NCI-H146 treated with DMSO at 0.1 percent for 48 hours (cell line): ENCODE results near the gene NDRG3.
"Not testable (repeated sequence)": the region's sequence is repeated elsewhere in the genome, so short reads cannot be mapped to it uniquely, and the experiment has no call there.

Experiments used
- DNase-seq: peaks from one replicate; lab custom pipeline; 2025; ENCODE audit not compliant: unreplicated experiment; lab: John Stamatoyannopoulos, UW

The NDRG3 gene

DNA sequence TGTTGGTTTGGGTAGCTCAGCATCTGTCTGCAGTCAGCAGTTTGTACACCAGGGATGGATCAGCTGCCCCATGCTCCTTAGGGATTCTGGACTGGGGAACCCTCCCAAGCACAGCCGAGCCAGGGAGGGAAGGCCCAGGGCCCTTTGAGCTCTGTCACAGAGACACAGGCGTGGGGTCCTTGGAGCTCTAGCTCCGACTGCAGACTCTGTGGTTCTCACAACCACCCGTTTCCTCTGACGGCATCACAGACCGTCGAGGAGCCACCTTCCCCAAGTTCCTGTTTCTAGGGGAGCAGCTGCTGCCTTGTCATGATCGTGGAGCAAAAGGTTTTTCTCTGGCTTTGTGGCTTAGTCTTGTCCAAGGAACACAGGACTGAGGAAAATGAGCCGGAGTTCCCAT is 99.9 kb downstream of the NDRG3 start, which contains the start of gene SLA2:
SLA2 (minus strand) TSS at position 199 of the 400 bp plus-strand sequence. CDS start 4,861 bp downstream, outside the sequence.
- DNase-seq: no peak

GRCh38 chr20:36645353-36645752 is 100.5 kb downstream of the NDRG3 start:
- no peak for DNase-seq

GRCh38 chr20:36644706-36645095 is 101.2 kb downstream of the NDRG3 start:
- no peak for DNase-seq

- DNase-seq: no peak
These were observed 101.7 kb downstream of the NDRG3 start for GRCh38 chr20:36644032-36644705.

GRCh38 chr20:36642136-36642535 is 103.8 kb downstream of the NDRG3 start:
- no peak for DNase-seq

DNA sequence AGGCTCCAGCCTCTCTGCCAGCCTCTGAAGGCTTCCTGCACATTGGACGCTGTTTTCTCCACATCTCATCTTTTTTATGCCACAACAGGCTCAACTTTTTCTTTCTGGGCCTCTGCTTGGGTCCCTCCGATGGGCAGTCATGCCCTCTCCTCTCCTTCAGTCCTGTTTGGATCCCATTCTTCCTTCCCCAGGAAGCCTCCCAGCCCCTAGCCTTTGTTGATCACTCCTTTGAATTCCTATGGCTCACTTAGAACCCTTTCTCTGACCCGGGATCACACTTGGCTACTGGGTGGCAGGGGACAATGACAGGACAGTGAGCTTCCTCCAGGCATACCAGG is 104.4 kb downstream of the NDRG3 start:
- DNase-seq: no peak

DNA sequence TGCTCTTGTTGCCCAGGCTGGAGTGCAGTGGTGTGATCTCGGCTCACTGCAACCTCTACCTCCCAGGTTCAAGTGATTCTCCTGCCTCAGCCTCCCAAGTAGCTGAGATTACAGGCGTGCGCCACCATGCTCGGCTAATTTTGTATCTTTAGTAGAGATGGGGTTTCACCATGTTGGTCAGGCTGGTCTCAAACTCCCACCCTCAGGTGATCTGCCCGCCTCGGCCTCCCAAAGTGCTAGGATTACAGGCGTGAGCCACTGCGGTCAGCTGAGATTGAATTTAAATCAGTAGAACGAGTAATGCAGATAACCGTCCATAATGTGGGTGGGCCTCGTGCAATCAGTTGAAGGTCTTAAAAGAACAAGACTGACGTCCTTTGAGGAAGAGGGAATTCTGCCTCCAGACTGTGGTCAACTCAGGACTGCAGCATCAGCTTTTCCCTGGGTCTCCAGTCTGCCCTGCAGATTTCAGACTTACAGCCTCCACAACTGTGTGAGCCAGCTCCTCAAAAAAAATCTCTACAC is 107.0 kb downstream of the NDRG3 start:
- DNase-seq: not testable (repeated sequence)

DNA sequence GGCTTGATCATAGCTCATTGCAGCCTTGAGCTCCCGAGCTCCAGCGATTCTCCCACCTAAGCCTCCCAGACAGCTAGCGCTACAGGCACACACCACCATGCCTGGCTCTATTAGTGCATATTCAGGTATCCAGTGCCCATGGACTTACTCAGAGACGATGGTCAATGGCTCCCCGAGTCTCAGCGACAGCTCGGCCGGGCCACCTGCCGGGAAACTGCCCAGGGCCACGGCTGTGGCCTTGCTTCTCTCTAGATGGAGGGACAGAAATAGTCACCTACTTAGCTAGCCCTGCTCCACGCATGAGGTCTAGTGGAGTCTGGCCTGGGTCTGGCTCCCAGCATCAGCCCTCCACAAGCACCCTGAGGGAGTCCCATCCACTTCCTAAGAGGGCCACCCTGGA is 111.5 kb downstream of the NDRG3 start:
- no peak for DNase-seq

DNA sequence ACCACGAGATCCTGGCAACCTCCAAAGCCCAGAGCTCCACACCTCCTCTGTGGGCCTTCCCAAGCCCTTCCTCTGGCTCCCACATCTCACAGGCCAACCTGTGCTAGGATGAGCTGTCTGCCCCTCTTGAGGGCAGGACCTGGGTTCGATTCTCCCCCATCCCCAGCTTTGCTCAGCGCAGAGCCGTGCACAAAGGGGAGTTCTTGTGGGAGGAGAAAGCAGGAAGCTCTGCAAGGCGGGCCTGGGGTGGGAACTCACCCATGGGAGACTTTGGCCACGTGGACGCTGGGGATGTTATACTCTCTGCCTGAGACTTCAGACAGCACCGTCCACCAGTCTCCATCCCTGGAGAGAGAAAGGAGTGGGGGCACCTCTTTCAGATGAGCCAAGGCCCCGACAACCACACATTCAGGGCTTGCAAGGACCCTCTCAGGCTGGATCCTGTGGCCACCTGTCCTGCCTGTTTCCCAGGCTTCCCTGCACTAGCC is 112.6 kb downstream of the NDRG3 start:
- DNase-seq: no peak

DNA sequence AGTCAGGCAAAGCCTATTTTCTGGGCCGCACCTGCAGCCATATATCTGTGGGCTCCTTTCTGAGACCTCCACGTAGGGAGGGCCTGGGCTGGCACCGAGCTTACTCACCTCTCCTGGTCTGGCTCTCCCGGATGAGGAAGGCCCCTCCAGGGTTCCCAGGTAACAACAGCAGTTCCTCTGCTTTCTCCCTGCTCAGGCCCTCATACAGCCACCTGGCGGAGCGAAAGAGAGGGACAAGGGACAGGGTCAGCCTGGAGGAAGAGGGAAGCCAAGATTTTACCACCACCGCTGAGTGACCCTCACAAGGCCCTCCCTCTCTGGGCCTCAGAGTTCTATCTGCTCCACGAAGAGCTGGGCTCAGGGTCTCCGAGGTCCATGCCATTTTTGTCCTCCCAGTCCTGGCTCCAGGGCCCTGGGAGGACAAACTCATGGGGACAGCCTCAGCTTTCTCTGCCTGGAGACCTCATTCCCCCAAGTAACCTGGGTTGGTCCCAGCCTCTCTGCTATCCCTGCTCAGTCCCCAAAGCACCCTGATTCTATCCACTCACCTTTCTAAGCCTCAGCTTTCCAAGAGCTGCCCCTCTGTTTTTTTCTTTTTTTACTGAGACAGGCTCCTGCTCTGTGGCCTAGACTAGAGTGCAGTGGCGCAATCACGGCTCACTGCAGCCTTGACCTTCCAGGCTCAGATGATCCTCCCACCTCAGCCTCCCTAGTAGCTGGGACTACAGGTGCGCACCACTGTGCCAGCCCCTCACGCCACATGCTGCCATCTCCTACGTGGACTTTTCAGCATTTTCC is 113.2 kb downstream of the NDRG3 start:
- no peak for DNase-seq

DNA sequence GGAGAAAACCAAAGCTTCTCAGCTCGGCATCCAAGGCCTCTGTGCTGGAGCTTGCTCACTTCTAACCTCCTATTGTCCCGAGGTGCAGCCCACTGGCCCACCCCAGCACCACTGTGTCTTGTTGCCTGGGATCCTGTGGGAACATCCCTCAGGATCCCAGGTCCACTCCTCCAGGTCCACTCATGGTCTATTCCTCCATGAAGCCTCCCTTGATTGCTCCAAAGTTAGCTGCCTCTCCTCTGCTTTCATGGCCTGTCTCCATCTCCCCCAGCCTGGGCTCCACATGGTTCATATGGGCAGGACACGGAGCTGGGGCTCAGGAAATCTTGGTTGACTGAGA is 113.8 kb downstream of the NDRG3 start:
- DNase-seq: no peak

DNA sequence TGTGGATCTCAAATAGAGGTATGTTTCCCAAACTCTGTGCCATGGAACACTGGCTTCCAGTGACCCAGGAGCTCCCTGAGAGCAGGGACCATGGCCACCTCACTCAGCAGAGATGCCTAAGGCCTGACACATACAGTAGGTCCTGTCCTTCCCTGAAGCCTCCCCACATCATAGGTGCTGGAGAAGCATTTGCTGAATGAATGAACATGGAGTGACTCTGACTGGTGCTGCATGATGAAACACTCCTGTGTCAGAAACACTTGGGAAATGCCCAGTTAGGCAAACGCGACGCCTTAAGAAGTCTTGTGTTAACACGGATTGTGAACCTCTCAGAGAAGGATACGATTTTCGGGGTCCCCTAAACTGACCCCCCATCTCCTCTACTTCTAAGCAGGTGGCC is 114.2 kb downstream of the NDRG3 start:
- DNase-seq: no peak

- DNase-seq: no peak
These were observed 115.9 kb downstream of the NDRG3 start for GRCh38 chr20:36629719-36630681.

- no peak for DNase-seq
These were observed 117.8 kb downstream of the NDRG3 start for GRCh38 chr20:36628076-36628475.

DNA sequence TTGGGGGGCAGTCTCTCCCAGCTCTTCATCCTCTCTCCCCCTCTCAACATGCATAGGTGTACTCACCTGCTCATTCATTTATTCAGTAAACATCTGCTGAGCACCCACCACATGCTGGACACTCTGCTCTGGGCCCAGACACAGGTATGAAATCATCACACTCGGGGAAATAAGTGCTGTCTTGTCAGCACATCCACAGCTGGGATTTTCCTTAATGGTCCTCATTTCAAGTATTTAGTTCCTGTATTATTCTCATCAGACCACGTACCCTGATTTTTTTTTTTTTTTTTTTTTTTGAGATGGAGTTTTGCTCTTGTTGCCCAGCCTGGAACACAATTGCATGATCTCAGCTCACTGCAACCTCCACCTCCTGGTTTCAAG is 121.0 kb downstream of the NDRG3 start:
- DNase-seq: no peak

- DNase-seq: no peak
These were observed 121.6 kb downstream of the NDRG3 start for GRCh38 chr20:36624068-36624943.

DNA sequence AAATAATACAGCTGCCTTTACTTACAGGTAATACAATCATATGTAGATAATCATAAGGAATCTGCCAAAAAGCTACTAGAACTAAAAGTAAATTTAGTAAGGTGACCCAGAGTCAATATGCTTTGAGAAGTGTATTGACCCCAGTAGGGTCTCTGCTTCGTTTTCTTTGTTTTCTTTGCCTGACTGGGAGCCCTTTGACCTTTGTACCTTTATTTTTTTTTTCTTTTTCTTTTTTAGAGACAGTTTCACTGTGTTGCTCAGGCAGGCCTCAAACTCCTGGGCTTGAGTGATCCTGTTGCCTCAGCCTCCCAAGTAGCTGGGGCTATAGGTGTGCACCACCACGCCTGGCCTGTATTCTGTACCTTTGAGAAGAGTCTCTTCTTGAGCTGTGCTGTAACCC is 122.4 kb downstream of the NDRG3 start:
- no peak for DNase-seq

GRCh38 chr20:36620917-36621316 is 125.0 kb downstream of the NDRG3 start:
- DNase-seq: no peak

DNA sequence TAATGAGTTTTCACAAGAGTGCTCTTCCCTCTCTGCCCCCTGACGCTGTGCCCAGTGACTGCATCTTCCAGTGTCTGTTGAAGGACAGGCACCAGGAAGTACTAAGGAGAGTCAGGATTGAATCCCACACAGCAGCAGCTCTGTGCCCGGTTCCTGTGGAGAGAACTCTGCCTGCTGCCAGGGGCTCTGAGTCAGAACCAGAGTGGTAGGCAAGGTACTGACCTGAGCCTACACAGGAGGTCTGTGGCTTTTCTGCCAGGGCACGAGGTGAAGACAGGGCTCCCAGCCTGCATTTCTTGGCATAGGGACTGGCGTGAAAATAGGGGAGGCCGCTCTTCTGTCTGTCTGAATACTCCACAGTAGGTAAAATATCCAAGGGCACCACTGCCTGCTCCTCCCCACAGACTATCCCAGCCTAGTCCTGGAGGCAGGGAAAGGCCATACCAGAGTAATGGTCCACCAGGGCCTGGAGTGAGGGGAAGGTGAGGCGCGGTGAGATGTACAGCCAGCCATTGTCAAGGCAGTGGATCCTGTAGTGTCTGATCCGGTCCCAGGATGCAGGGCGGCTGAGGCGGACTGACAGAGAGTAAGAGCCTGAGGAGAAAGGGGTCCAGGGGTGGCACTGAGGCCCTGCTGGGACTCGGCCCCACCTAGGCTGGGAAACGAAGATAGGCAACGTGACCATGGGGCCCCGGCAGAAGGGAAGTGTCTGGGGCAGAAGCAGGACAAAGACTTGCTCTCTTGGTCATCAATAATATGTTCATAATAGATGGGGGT is 130.9 kb downstream of the NDRG3 start:
- no peak for DNase-seq
